Measurements from ENCODE around the gene PLEKHG5.

PLEKHG5 gene

GRCh38 chr1:6468729-6469461 lies 22.6 kb downstream of the PLEKHG5 start:
- no peak overlapping the region for H3K9ac ChIP-seq (ENCODE audit: low read length in 2 of 2)
- H3K4me1 ChIP-seq (ENCODE audit: control insufficient read depth, insufficient read depth, low read length) = no peaks in the 10 kb centered on the region
- no peak overlapping the region for H3K4me3 ChIP-seq (ENCODE audit: low read length in 2 of 2)
- no peak overlapping the region for H3K27ac ChIP-seq (ENCODE audit: low read length)
- peaks cover 0 to 7% of the 10 kb centered on the region in 2 donors for H3K27me3 ChIP-seq (ENCODE audit: control insufficient read depth in 1 of 2, insufficient read depth in 2 of 2, low read length in 2 of 2)
- peaks cover 5 to 8% of the 10 kb centered on the region in 2 donors for H3K36me3 ChIP-seq (ENCODE audit: control insufficient read depth in 2 of 2, insufficient read depth in 2 of 2, low read length in 2 of 2)
- H3K9me3 ChIP-seq (ENCODE audit: control insufficient read depth in 2 of 2, low read length in 2 of 2) = no peaks in the 10 kb centered on the region

GRCh38 chr1:6467744-6468688 lies 23.5 kb downstream of the PLEKHG5 start:
- Histone ChIP-seq H3K9me3 (ENCODE audit: control insufficient read depth in 2 of 2, low read length in 2 of 2) (no peaks in the 10 kb centered on the region), H3K27me3 (ENCODE audit: control insufficient read depth in 1 of 2, insufficient read depth in 2 of 2, low read length in 2 of 2) (peaks cover 0 to 7% of the 10 kb centered on the region in 2 donors), H3K36me3 (ENCODE audit: control insufficient read depth in 2 of 2, insufficient read depth in 2 of 2, low read length in 2 of 2) (peaks cover 5 to 8% of the 10 kb centered on the region in 2 donors), H3K4me3 (ENCODE audit: low read length in 2 of 2) (no peak overlapping the region), H3K9ac (ENCODE audit: low read length in 2 of 2) (no peak overlapping the region), H3K4me1 (ENCODE audit: control insufficient read depth, insufficient read depth, low read length) (no peaks in the 10 kb centered on the region), H3K27ac (ENCODE audit: low read length) (no peak overlapping the region)

- peaks cover 3 to 8% of the 10 kb centered on the region in 2 donors for H3K36me3 ChIP-seq (ENCODE audit: control insufficient read depth in 2 of 2, insufficient read depth in 2 of 2, low read length in 2 of 2)
- H3K9ac ChIP-seq (ENCODE audit: low read length in 2 of 2) = no peak overlapping the region
- no peak overlapping the region for H3K4me3 ChIP-seq (ENCODE audit: low read length in 2 of 2)
- no peak overlapping the region for H3K27ac ChIP-seq (ENCODE audit: low read length)
- H3K27me3 ChIP-seq (ENCODE audit: control insufficient read depth in 1 of 2, insufficient read depth in 2 of 2, low read length in 2 of 2) = peaks cover 2 to 15% of the 10 kb centered on the region in 2 donors
- H3K9me3 ChIP-seq (ENCODE audit: control insufficient read depth in 2 of 2, low read length in 2 of 2) = no peaks in the 10 kb centered on the region
- H3K4me1 ChIP-seq (ENCODE audit: control insufficient read depth, insufficient read depth, low read length) = no peaks in the 10 kb centered on the region
Measured at GRCh38 chr1:6467224-6467623, 24.2 kb downstream of the PLEKHG5 start.

GRCh38 chr1:6466751-6467150 lies 24.7 kb downstream of the PLEKHG5 start:
- no peak overlapping the region for H3K27ac ChIP-seq (ENCODE audit: low read length)
- H3K9ac ChIP-seq (ENCODE audit: low read length in 2 of 2) = no peak overlapping the region
- no peaks in the 10 kb centered on the region for H3K9me3 ChIP-seq (ENCODE audit: control insufficient read depth in 2 of 2, low read length in 2 of 2)
- peaks cover 3 to 8% of the 10 kb centered on the region in 2 donors for H3K36me3 ChIP-seq (ENCODE audit: control insufficient read depth in 2 of 2, insufficient read depth in 2 of 2, low read length in 2 of 2)
- no peak overlapping the region for H3K4me3 ChIP-seq (ENCODE audit: low read length in 2 of 2)
- peaks cover 7 to 19% of the 10 kb centered on the region in 2 donors for H3K27me3 ChIP-seq (ENCODE audit: control insufficient read depth in 1 of 2, insufficient read depth in 2 of 2, low read length in 2 of 2)
- no peaks in the 10 kb centered on the region for H3K4me1 ChIP-seq (ENCODE audit: control insufficient read depth, insufficient read depth, low read length)

GRCh38 chr1:6466023-6466422 lies 25.4 kb downstream of the PLEKHG5 start, which contains the start of gene TNFRSF25:
TSS of gene TNFRSF25 (minus strand) at chr1:6466173. CDS start at chr1:6466107, 66 bp downstream.
- H3K27me3 ChIP-seq (ENCODE audit: control insufficient read depth in 1 of 2, insufficient read depth in 2 of 2, low read length in 2 of 2) = peaks cover 9 to 26% of the 10 kb centered on the region in 2 donors
- H3K27ac ChIP-seq (ENCODE audit: low read length) = no peak within 1 kb of the TSS
- H3K9me3 ChIP-seq (ENCODE audit: control insufficient read depth in 2 of 2, low read length in 2 of 2) = no peaks in the 10 kb centered on the region
- peaks cover 3 to 8% of the 10 kb centered on the region in 2 donors for H3K36me3 ChIP-seq (ENCODE audit: control insufficient read depth in 2 of 2, insufficient read depth in 2 of 2, low read length in 2 of 2)
- no peak within 1 kb of the TSS for H3K9ac ChIP-seq (ENCODE audit: low read length in 2 of 2)
- H3K4me3 ChIP-seq (ENCODE audit: low read length in 2 of 2) = no peak within 1 kb of the TSS
- peaks cover 3% of the 10 kb centered on the region for H3K4me1 ChIP-seq (ENCODE audit: control insufficient read depth, insufficient read depth, low read length)

- peaks cover 3 to 8% of the 10 kb centered on the region in 2 donors for H3K36me3 ChIP-seq (ENCODE audit: control insufficient read depth in 2 of 2, insufficient read depth in 2 of 2, low read length in 2 of 2)
- peaks cover 3% of the 10 kb centered on the region for H3K4me1 ChIP-seq (ENCODE audit: control insufficient read depth, insufficient read depth, low read length)
- H3K9me3 ChIP-seq (ENCODE audit: control insufficient read depth in 2 of 2, low read length in 2 of 2) = no peaks in the 10 kb centered on the region
- no peak overlapping the region for H3K4me3 ChIP-seq (ENCODE audit: low read length in 2 of 2)
- no peak overlapping the region for H3K27ac ChIP-seq (ENCODE audit: low read length)
- peaks cover 14 to 31% of the 10 kb centered on the region in 2 donors for H3K27me3 ChIP-seq (ENCODE audit: control insufficient read depth in 1 of 2, insufficient read depth in 2 of 2, low read length in 2 of 2)
- H3K9ac ChIP-seq (ENCODE audit: low read length in 2 of 2) = no peak overlapping the region
Measured at GRCh38 chr1:6465461-6466005, 25.9 kb downstream of the PLEKHG5 start.

GRCh38 chr1:6464915-6465314 lies 26.6 kb downstream of the PLEKHG5 start:
- Histone ChIP-seq H3K27me3 (ENCODE audit: control insufficient read depth in 1 of 2, insufficient read depth in 2 of 2, low read length in 2 of 2) (peaks cover 14 to 37% of the 10 kb centered on the region in 2 donors), H3K9me3 (ENCODE audit: control insufficient read depth in 2 of 2, low read length in 2 of 2) (no peaks in the 10 kb centered on the region), H3K36me3 (ENCODE audit: control insufficient read depth in 2 of 2, insufficient read depth in 2 of 2, low read length in 2 of 2) (peaks cover 3 to 8% of the 10 kb centered on the region in 2 donors), H3K4me1 (ENCODE audit: control insufficient read depth, insufficient read depth, low read length) (peaks cover 3% of the 10 kb centered on the region), H3K9ac (ENCODE audit: low read length in 2 of 2) (no peak overlapping the region), H3K27ac (ENCODE audit: low read length) (no peak overlapping the region), H3K4me3 (ENCODE audit: low read length in 2 of 2) (no peak overlapping the region)

GRCh38 chr1:6464514-6464836 lies 27.0 kb downstream of the PLEKHG5 start:
- peaks cover 3 to 8% of the 10 kb centered on the region in 2 donors for H3K36me3 ChIP-seq (ENCODE audit: control insufficient read depth in 2 of 2, insufficient read depth in 2 of 2, low read length in 2 of 2)
- H3K9ac ChIP-seq (ENCODE audit: low read length in 2 of 2) = no peak overlapping the region
- no peak overlapping the region for H3K4me3 ChIP-seq (ENCODE audit: low read length in 2 of 2)
- H3K27me3 ChIP-seq (ENCODE audit: control insufficient read depth in 1 of 2, insufficient read depth in 2 of 2, low read length in 2 of 2) = peaks cover 14 to 39% of the 10 kb centered on the region in 2 donors
- H3K4me1 ChIP-seq (ENCODE audit: control insufficient read depth, insufficient read depth, low read length) = peaks cover 3% of the 10 kb centered on the region
- H3K9me3 ChIP-seq (ENCODE audit: control insufficient read depth in 2 of 2, low read length in 2 of 2) = no peaks in the 10 kb centered on the region
- no peak overlapping the region for H3K27ac ChIP-seq (ENCODE audit: low read length)

GRCh38 chr1:6463120-6463412 lies 28.4 kb downstream of the PLEKHG5 start:
- H3K4me3 ChIP-seq (ENCODE audit: low read length in 2 of 2) = no peak overlapping the region
- peaks cover 3% of the 10 kb centered on the region for H3K4me1 ChIP-seq (ENCODE audit: control insufficient read depth, insufficient read depth, low read length)
- no peak overlapping the region for H3K9ac ChIP-seq (ENCODE audit: low read length in 2 of 2)
- no peaks in the 10 kb centered on the region for H3K9me3 ChIP-seq (ENCODE audit: control insufficient read depth in 2 of 2, low read length in 2 of 2)
- no peaks in the 10 kb centered on the region for H3K36me3 ChIP-seq (ENCODE audit: control insufficient read depth in 2 of 2, insufficient read depth in 2 of 2, low read length in 2 of 2)
- no peak overlapping the region for H3K27ac ChIP-seq (ENCODE audit: low read length)
- H3K27me3 ChIP-seq (ENCODE audit: control insufficient read depth in 1 of 2, insufficient read depth in 2 of 2, low read length in 2 of 2) = peaks cover 14 to 39% of the 10 kb centered on the region in 2 donors

GRCh38 chr1:6462412-6463119 lies 28.9 kb downstream of the PLEKHG5 start:
- Histone ChIP-seq H3K4me1 (ENCODE audit: control insufficient read depth, insufficient read depth, low read length) (peaks cover 3% of the 10 kb centered on the region), H3K27me3 (ENCODE audit: control insufficient read depth in 1 of 2, insufficient read depth in 2 of 2, low read length in 2 of 2) (peaks cover 14 to 39% of the 10 kb centered on the region in 2 donors), H3K36me3 (ENCODE audit: control insufficient read depth in 2 of 2, insufficient read depth in 2 of 2, low read length in 2 of 2) (no peaks in the 10 kb centered on the region), H3K9me3 (ENCODE audit: control insufficient read depth in 2 of 2, low read length in 2 of 2) (no peaks in the 10 kb centered on the region), H3K4me3 (ENCODE audit: low read length in 2 of 2) (no peak overlapping the region), H3K9ac (ENCODE audit: low read length in 2 of 2) (no peak overlapping the region), H3K27ac (ENCODE audit: low read length) (no peak overlapping the region)
